Cardiac fibroblast (primary cell): ENCODE results near the gene ANKRD13A.

ENCODE experiments used
- DNase-seq, 2 donors: peaks; one replicate each; pipeline versions ENCODE4 v3.0.0 to v3.0.0-alpha.2; 2010; ENCODE audit warnings: low read depth in 2 of 2
- H3K4me3 ChIP-seq, 2 donors: replicated peaks in 1 of 2; 1 replicate in 1 of 2; 2 replicates in 1 of 2; pipeline ENCODE4 v1.5.1; 2011; ENCODE audit warnings: low read depth in 2 of 2, low read length in 2 of 2, mild to moderate bottlenecking in 2 of 2, moderate library complexity in 1 of 2
- CTCF ChIP-seq: IDR thresholded peaks from one replicate; pipeline ENCODE4 v1.5.1; 2011; ENCODE audit warnings: low read depth, mild to moderate bottlenecking, low read length, inconsistent platforms

The ANKRD13A gene

GRCh38 chr12:109991586-109991985 lies 7.6 kb upstream of the ANKRD13A start:
- no peak for TF ChIP-seq CTCF
- no peak for DNase-seq

GRCh38 chr12:109993091-109993490 lies 6.1 kb upstream of the ANKRD13A start:
- no peak overlapping the region for H3K4me3 ChIP-seq
- DNase-seq, result no peak
- no peak for TF ChIP-seq CTCF

More at GRCh38 chr12:109991586-109991985, 7.6 kb upstream of the ANKRD13A start:
- no peak overlapping the region for H3K4me3 ChIP-seq

- H3K4me3 ChIP-seq, result peak overlapping the region; percentile 91 to 97
- TF ChIP-seq CTCF, result no peak
- peak; percentile 30 to 51 for DNase-seq
Observed at GRCh38 chr12:109994401-109995175, 4.6 kb upstream of the ANKRD13A start.

GRCh38 chr12:109995361-109995685 lies 3.9 kb upstream of the ANKRD13A start:
- DNase-seq, result no peak
- no peak for TF ChIP-seq CTCF
- peak overlapping the region; percentile 91 to 97 for H3K4me3 ChIP-seq

- no peak for TF ChIP-seq CTCF
- peak; percentile 90 to 92 for DNase-seq
- H3K4me3 ChIP-seq, result peak within 1 kb of the TSS; percentile 91 to 97
Observed at GRCh38 chr12:109995686-109996482, 3.3 kb upstream of the ANKRD13A start, which contains the start of gene GIT2. TSS of gene GIT2 (minus strand) at chr12:109996368. CDS start at chr12:109996224, 144 bp downstream.

GRCh38 chr12:109996483-109996853 lies 2.8 kb upstream of the ANKRD13A start:
- no peak for TF ChIP-seq CTCF
- H3K4me3 ChIP-seq, result peak overlapping the region; percentile 91 to 97
- DNase-seq, result no peak
